HS-27A (cell line): ENCODE results near the gene HOXD13.

ENCODE experiments used
- DNase-seq: peaks from one replicate; pipeline ENCODE4 v3.0.0-alpha.2; 2012; ENCODE audit warnings: low read depth, missing footprints

HOXD13 gene

GRCh38 chr2:176121190-176122051 lies 28.9 kb downstream of the HOXD13 start:
- DNase-seq = no peak

GRCh38 chr2:176122052-176122682 lies 29.6 kb downstream of the HOXD13 start:
- DNase-seq = no peak

GRCh38 chr2:176122683-176123410 lies 30.3 kb downstream of the HOXD13 start, which contains the start of gene HOXD9:
Gene HOXD9 (plus strand): TSS chr2:176122719. CDS start chr2:176122769, 50 bp downstream.
- DNase-seq = no peak

DNA sequence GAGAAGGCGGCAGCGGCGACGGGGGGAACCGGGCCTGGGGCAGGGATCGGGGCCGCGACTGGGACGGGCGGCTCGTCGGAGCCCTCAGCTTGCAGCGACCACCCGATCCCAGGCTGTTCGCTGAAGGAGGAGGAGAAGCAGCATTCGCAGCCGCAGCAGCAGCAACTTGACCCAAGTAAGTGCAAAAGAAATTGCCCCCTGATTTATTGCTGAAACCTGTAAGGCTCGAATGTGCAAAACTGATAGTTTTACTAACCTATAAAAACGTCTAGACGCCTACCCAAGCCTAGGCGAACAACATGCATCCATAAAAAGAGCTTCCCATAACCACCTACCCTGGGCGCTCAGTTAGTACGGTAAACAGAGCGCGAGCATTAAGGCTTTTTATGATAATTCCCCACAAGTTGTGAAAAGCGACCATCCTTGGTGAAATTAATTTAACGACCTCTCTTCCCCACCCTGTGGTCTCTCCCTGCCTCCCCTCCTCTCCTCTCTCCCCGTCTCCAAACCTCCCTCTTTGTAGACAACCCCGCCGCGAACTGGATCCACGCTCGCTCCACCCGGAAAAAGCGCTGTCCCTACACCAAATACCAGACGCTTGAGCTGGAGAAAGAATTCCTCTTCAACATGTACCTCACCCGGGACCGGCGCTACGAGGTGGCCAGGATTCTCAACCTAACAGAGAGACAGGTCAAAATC lies 31.0 kb downstream of the HOXD13 start:
- no peak for DNase-seq

- DNase-seq = no peak
Observed at GRCh38 chr2:176124110-176124946, 31.8 kb downstream of the HOXD13 start.

DNA sequence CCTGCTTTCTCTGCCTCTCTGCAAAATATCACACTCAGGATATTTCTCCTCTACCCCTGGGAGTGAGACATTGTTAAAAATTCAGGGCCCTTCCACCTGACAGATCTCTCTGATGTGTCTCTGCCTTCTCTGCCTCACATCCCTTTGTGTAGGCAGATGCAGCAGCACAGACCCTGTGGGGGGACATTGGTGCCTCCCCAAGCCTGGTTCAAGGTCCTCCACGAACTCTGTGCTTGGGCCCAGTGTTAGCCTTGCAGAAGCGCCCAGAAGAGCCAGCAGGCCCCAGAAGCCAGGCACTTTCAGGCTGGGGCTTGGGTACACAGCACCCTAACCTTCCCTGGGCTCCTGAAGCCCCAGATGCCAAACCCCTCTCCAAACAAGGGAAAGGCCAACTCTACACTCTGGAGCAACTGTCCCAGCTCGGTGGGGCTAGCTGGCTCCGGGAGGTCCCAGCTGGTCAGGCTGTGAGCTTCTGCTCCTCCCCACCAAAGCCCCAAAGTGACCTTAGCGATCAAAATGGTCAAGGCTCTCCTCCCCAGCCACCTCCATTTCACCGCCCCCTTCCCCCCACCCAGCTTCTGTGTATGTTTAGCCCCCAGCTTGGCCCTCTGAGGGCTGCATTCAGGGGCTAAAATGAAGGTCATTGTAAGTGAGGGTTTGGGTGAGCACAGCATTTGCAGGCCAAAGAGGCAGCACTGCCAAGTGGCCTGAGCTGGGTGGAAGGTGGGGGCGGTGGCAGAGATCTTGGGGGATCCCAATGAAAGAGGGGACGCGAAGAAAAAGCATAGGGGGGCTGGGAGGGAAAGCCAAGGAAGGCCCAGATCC lies 32.6 kb downstream of the HOXD13 start:
- DNase-seq = no peak

- no peak for DNase-seq
Observed at GRCh38 chr2:176125772-176126054, 33.2 kb downstream of the HOXD13 start.

DNA sequence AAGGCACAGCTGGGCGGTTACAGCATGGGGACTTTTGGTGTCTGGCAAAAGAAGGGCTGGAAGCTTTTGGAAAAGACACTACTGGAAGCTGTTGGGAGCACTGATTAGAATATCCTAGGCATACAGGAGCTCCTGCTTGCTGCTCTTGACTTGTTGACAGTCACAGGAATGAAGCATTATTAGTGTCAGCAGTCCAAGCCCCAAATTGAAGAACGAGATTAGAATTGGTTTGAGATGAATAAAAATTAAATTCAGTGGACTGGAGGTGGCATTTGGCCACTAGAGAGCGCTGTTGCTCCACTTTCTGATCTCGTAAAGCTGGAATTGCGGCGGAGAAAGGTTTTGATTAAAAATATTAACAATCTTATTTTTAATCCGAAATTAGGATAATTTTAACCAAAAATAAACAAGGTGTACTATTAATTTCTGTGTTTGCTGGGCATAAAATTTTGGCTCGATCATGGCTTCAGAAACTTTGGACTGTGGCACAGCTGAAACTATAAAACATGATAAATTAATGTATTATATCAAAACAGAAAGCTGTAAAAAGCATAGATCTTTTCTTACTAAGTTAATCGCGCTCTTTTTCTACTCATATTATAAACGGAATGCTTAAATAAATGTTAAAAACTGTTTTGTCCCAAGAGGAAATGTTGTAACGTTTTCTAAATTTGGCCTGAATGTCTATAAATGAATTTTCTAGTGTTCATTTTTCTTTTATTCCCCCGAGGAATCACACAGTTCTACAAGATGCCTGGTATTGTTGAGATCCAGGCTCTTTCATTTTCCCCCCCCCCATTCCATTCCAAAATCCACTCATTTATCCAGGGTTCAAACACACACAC lies 34.6 kb downstream of the HOXD13 start:
- no peak for DNase-seq

DNA sequence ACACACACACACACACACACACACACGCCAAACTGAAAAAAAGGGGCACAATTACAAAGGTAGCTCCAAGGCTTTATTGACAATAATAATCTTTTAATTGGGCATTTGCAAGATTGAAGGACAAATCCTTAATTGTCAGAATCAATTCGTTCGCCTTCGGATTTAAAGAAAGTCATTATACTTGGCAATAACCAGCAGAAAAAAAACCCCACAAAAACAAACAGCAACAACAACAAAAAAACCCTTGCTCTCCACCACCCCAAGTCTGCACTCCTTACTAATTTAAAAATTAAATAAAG lies 35.2 kb downstream of the HOXD13 start:
- no peak for DNase-seq

GRCh38 chr2:176128172-176128981 lies 35.9 kb downstream of the HOXD13 start:
- no peak for DNase-seq

- DNase-seq = no peak
Observed at GRCh38 chr2:176128982-176129796, 36.7 kb downstream of the HOXD13 start, which contains the start of gene HOXD8. Gene HOXD8 (plus strand): TSS chr2:176129705. CDS start chr2:176130367, 662 bp downstream.

DNA sequence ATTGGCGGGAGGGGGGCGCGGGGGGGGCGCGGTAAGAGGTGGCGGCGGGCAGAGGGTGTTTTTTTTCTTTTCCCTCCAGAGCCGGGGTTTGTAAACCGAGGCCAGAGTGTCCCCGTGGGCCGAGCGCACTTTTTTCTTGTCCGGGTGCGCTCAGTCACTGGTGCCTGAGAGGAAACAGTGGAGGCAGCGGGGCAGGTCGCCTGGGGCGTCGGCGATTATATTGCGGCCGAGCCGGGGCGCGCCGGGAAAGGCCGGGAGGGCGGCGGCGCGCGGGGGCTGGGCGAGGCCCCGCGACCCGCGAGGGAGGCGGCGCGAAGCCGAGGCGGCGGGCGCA lies 37.3 kb downstream of the HOXD13 start:
- DNase-seq = no peak

GRCh38 chr2:176130147-176130956 lies 37.8 kb downstream of the HOXD13 start:
- no peak for DNase-seq

GRCh38 chr2:176130957-176131847 lies 38.7 kb downstream of the HOXD13 start:
- DNase-seq = no peak

- no peak for DNase-seq
Observed at GRCh38 chr2:176131848-176132158, 39.3 kb downstream of the HOXD13 start.
